AG04450 (cell line): Measurements from ENCODE around the gene NMBR. TPM values are rescaled to one million over a fixed set of nuclear protein-coding genes. Genes with fewer than 3 reads are reported as not detected.

Experiments used
- CTCF ChIA-PET: fragments of 300-600, 350-600 bp; formaldehyde crosslinking; extraction: SDS; loops from one replicate; lab custom pipeline; 2022; ENCODE audit warnings: antibody characterized with exemption, inconsistent platforms; lab: Charles Lee
- POLR2A ChIA-PET: fragments of 350-600 bp; formaldehyde crosslinking; extraction: SDS; loops from one replicate; lab custom pipeline; 2021; ENCODE audit warnings: antibody characterized with exemption, inconsistent platforms; lab: Yijun Ruan, JAX
- DNase-seq: peaks from one replicate; pipeline ENCODE4 v3.0.0-alpha.2; 2011; ENCODE audit warnings: low read depth, low spot score
- H3K27ac ChIP-seq: one replicate; pipeline ENCODE4 v1.5.1; 2012; ENCODE audit warnings: low read depth, low read length, control low read depth
- H3K27me3 ChIP-seq: one replicate; pipeline ENCODE4 v1.6.0; 2012; ENCODE audit warnings: low read length; ENCODE audit not compliant: control insufficient read depth, insufficient read depth
- H3K4me3 ChIP-seq: 2 replicates; pipeline ENCODE4 v1.5.1; 2011; ENCODE audit warnings: mild to moderate bottlenecking, low read depth, low read length, control low read depth
- H3K9me3 ChIP-seq: 2 replicates; pipeline ENCODE4 v1.5.1; 2012; ENCODE audit warnings: low read length; ENCODE audit not compliant: control insufficient read depth, insufficient read depth
- polyA plus RNA-seq: library from polyadenylated mRNA; depleted of rRNA; stranded (reverse); fragments of >200 nt; gene quantifications from 2 replicates; pipeline ENCODE4 v1.2.3, GENCODE V29; 2011; rRNA removed
- TF ChIP-seq, protein P1 (sequence below): IDR thresholded peaks from 2 replicates; pipeline ENCODE4 v1.5.1; 2011; ENCODE audit warnings: low read depth, low read length, control low read depth, inconsistent platforms

Gene NMBR
- polyA plus RNA-seq, 1 experiment = 0.15 TPM

DNA sequence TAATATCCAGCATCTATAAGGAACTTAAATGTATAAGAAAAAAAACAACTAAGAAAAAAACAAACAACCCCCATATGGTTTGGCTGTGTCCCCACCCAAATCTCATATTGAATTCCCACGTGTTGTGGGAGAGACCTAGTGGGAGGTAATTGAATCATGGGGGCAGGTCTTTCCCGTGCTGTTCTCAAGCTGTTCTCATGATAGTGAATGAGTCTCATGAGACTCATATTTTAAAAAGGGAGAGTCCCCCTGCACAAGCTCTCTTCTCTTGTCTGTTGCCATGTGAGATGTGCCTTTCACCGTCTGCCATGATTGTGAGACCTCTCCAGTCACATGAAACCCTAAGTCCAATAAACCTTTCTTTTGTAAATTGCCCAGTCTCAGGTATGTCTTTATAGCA, 119.8 kb downstream of the NMBR start:
- H3K4me3 ChIP-seq = no peak overlapping the region
- no peaks in the 10 kb centered on the region for H3K9me3 ChIP-seq
- no peaks in the 10 kb centered on the region for H3K27me3 ChIP-seq
- TF ChIP-seq, protein P1, sequence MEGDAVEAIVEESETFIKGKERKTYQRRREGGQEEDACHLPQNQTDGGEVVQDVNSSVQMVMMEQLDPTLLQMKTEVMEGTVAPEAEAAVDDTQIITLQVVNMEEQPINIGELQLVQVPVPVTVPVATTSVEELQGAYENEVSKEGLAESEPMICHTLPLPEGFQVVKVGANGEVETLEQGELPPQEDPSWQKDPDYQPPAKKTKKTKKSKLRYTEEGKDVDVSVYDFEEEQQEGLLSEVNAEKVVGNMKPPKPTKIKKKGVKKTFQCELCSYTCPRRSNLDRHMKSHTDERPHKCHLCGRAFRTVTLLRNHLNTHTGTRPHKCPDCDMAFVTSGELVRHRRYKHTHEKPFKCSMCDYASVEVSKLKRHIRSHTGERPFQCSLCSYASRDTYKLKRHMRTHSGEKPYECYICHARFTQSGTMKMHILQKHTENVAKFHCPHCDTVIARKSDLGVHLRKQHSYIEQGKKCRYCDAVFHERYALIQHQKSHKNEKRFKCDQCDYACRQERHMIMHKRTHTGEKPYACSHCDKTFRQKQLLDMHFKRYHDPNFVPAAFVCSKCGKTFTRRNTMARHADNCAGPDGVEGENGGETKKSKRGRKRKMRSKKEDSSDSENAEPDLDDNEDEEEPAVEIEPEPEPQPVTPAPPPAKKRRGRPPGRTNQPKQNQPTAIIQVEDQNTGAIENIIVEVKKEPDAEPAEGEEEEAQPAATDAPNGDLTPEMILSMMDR = no peak
- POLR2A ChIA-PET = no interaction called here
- DNase-seq = no peak
- CTCF ChIA-PET = no interaction called here
- no peak overlapping the region for H3K27ac ChIP-seq

DNA sequence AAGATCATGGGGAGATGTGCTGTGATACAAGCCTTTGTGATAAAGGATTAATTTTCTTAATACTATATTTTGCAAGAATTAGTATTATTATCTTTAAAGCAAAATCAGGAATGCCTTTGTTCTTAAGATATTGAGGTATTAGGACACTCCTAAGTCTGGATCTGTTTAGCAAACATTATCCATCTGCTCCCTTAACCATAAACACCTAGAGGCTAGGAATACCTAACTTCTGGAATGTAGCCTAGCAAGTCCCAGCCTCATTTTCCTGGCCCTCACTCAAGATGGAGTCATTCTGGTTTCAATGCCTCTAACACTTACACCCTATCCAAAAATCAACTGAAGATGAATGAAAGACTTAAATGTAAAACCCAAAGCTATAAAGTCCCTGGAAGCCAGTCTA, 120.5 kb downstream of the NMBR start:
- no peaks in the 10 kb centered on the region for H3K9me3 ChIP-seq
- TF ChIP-seq, protein P1 = no peak
- no peaks in the 10 kb centered on the region for H3K27me3 ChIP-seq
- POLR2A ChIA-PET = no interaction called here
- H3K27ac ChIP-seq = no peak overlapping the region
- DNase-seq = no peak
- CTCF ChIA-PET = no interaction called here
- H3K4me3 ChIP-seq = no peak overlapping the region

Other genes with a start within 250 kb of the NMBR start
- not detected in 2 replicates for gene GJE1, start 14.2 kb downstream of the NMBR start, polyA plus RNA-seq
- gene VTA1, start 141 bp upstream of the NMBR start, polyA plus RNA-seq = 81.4 and 103 TPM in 2 replicates
- gene ADGRG6, start 154.9 kb upstream of the NMBR start, polyA plus RNA-seq = 11.7 and 16.2 TPM in 2 replicates